ENCODE results near the gene CSPG5. TPM values are rescaled to one million over a fixed set of nuclear protein-coding genes. Genes with fewer than 3 reads are reported as not detected.

CSPG5 gene
- total RNA-seq, 4 donors from 2014 or later = 1.3 to 1.7 TPM; not detected in 2

GRCh38 chr3:47578119-47578632, 489 bp downstream of the CSPG5 start:
- Histone ChIP-seq H3K9me3 (no peaks in the 10 kb centered on the region), H3K4me1 (peaks cover 0 to 18% (median 10%) of the 10 kb centered on the region in 4 donors), H3K27me3 (peaks cover 0 to 8% of the 10 kb centered on the region in 2 donors), H3K4me3 (peak overlapping the region; percentile 50 to 86 (median 75)), H3K27ac (no peak overlapping the region), H3K36me3 (no peaks in the 10 kb centered on the region)
- peak; percentile 25 to 69 (median 56) for DNase-seq
- no peak for TF ChIP-seq CTCF (IDR thresholded peaks at IDR 0.05)
- TF ChIP-seq POLR2A (IDR thresholded peaks at IDR 0.05) = no peak

GRCh38 chr3:47577583-47578118, 1.0 kb downstream of the CSPG5 start:
- Histone ChIP-seq H3K36me3 (no peaks in the 10 kb centered on the region), H3K27ac (no peak overlapping the region), H3K4me1 (peaks cover 0 to 18% (median 10%) of the 10 kb centered on the region in 4 donors), H3K4me3 (peak overlapping the region; percentile 50 to 86 (median 75)), H3K27me3 (peaks cover 0 to 8% of the 10 kb centered on the region in 2 donors), H3K9me3 (no peaks in the 10 kb centered on the region)
- peak in 1 of 3 donors; percentile 58 for DNase-seq
- TF ChIP-seq POLR2A (IDR thresholded peaks at IDR 0.05) = no peak
- TF ChIP-seq CTCF (IDR thresholded peaks at IDR 0.05) = no peak

GRCh38 chr3:47573190-47574172, 5.2 kb downstream of the CSPG5 start:
- no peak for DNase-seq
- no peak overlapping the region for H3K27ac ChIP-seq
- no peaks in the 10 kb centered on the region for H3K36me3 ChIP-seq
- H3K27me3 ChIP-seq = no peaks in the 10 kb centered on the region
- H3K4me3 ChIP-seq = no peak overlapping the region
- peaks cover 0 to 11% (median 5%) of the 10 kb centered on the region in 4 donors for H3K4me1 ChIP-seq
- H3K9me3 ChIP-seq = no peaks in the 10 kb centered on the region
- TF ChIP-seq CTCF (IDR thresholded peaks at IDR 0.05) = no peak
- no peak for TF ChIP-seq POLR2A (IDR thresholded peaks at IDR 0.05)

GRCh38 chr3:47571391-47572175, 7.1 kb downstream of the CSPG5 start:
- no peaks in the 10 kb centered on the region for H3K36me3 ChIP-seq
- no peaks in the 10 kb centered on the region for H3K4me1 ChIP-seq
- TF ChIP-seq POLR2A (IDR thresholded peaks at IDR 0.05) (no peak), CTCF (IDR thresholded peaks at IDR 0.05) (no peak)
- no peak overlapping the region for H3K27ac ChIP-seq
- H3K4me3 ChIP-seq = no peak overlapping the region
- no peak for DNase-seq
- H3K9me3 ChIP-seq = no peaks in the 10 kb centered on the region
- no peaks in the 10 kb centered on the region for H3K27me3 ChIP-seq

GRCh38 chr3:47568901-47569300, 9.8 kb downstream of the CSPG5 start:
- Histone ChIP-seq H3K27ac (no peak overlapping the region), H3K4me3 (no peak overlapping the region), H3K36me3 (no peaks in the 10 kb centered on the region), H3K9me3 (no peaks in the 10 kb centered on the region), H3K4me1 (no peaks in the 10 kb centered on the region), H3K27me3 (no peaks in the 10 kb centered on the region)
- no peak for DNase-seq
- TF ChIP-seq CTCF (IDR thresholded peaks at IDR 0.05) (no peak), POLR2A (IDR thresholded peaks at IDR 0.05) (no peak)
